OCI-LY7 (cell line): ENCODE results near the gene PES1. TPM values are rescaled to one million over a fixed set of nuclear protein-coding genes. Genes with fewer than 3 reads are reported as not detected.
"Not testable (repeated sequence)": the region's sequence is repeated elsewhere in the genome, so short reads cannot be mapped to it uniquely, and the experiment has no call there.

Experiments used
- BruUV-seq: library from RNA; stranded (reverse); fragments of 400-500 nt; replicated peaks from 2 replicates; lab custom pipeline; 2021; lab: Mats Ljungman, UMichigan
- CTCF ChIA-PET: fragments of 300-600 bp; sonication (Branson Sonifier 250); formaldehyde crosslinking; loops from one replicate; lab custom pipeline; 2022; ENCODE audit warnings: antibody characterized with exemption; ENCODE audit not compliant: unreplicated experiment; lab: Charles Lee
- POLR2A ChIA-PET: fragments of 300-600 bp; sonication (Branson Sonifier 250); formaldehyde crosslinking; loops from one replicate; lab custom pipeline; 2022; ENCODE audit warnings: antibody characterized with exemption; lab: Charles Lee
- DNase-seq: peaks from one replicate; pipeline ENCODE4 v3.0.0-alpha.2; 2015; ENCODE audit warnings: low spot score
- H2AFZ ChIP-seq: fragments of 200-600 bp; sonication (generic), shearing (Covaris generic); 2 replicates; pipeline ENCODE4 v1.6.1; 2014; ENCODE audit warnings: mild to moderate bottlenecking, antibody characterized with exemption, low read length, moderate library complexity
- H3K27ac ChIP-seq: fragments of 200-600 bp; sonication (generic); 2 replicates; pipeline ENCODE4 v1.5.1; 2014; ENCODE audit warnings: mixed run types, low read depth, mild to moderate bottlenecking, moderate library complexity, low read length, inconsistent platforms; ENCODE audit not compliant: poor library complexity, severe bottlenecking
- H3K36me3 ChIP-seq: fragments of 200-600 bp; sonication (generic); 2 replicates; pipeline ENCODE4 v1.6.1; 2014; ENCODE audit warnings: mild to moderate bottlenecking, antibody characterized with exemption, low read length, moderate library complexity, mixed read lengths; ENCODE audit not compliant: insufficient read depth
- H3K4me1 ChIP-seq: fragments of 200-600 bp; sonication (generic); 2 replicates; pipeline ENCODE4 v1.5.1; 2014; ENCODE audit warnings: mild to moderate bottlenecking, low read length; ENCODE audit not compliant: insufficient read depth, poor library complexity, severe bottlenecking
- H3K4me2 ChIP-seq: fragments of 200-600 bp; sonication (generic); 2 replicates; pipeline ENCODE4 v1.6.1; 2014; ENCODE audit warnings: mild to moderate bottlenecking, low read length
- H3K4me3 ChIP-seq: fragments of 200-600 bp; sonication (generic); 2 replicates; pipeline ENCODE4 v1.5.1; 2014; ENCODE audit warnings: mild to moderate bottlenecking, low read depth, low read length; ENCODE audit not compliant: poor library complexity, severe bottlenecking
- H3K79me2 ChIP-seq: fragments of 200-600 bp; sonication (generic); 2 replicates; pipeline ENCODE4 v1.6.1; 2016; ENCODE audit warnings: low read depth, mild to moderate bottlenecking, low read length, moderate library complexity, mixed read lengths; ENCODE audit not compliant: insufficient read depth
- H3K9me2 ChIP-seq: fragments of 200-600 bp; sonication (generic); 2 replicates; pipeline ENCODE4 v1.6.1; 2016; ENCODE audit warnings: mild to moderate bottlenecking, low read length, mixed read lengths; ENCODE audit not compliant: insufficient read depth
- H3K9me3 ChIP-seq: fragments of 200-600 bp; sonication (generic); 2 replicates; pipeline ENCODE4 v1.6.1; 2014; ENCODE audit warnings: mild to moderate bottlenecking, mixed run types, low read length, mixed read lengths
- H4K20me1 ChIP-seq: fragments of 200-600 bp; sonication (generic); 2 replicates; pipeline ENCODE4 v1.6.1; 2014; ENCODE audit warnings: mild to moderate bottlenecking, antibody characterized with exemption, low read length, moderate library complexity, mixed read lengths; ENCODE audit not compliant: insufficient read depth
- CTCF ChIP-seq: fragments of 200-600 bp; sonication (generic); conservative IDR thresholded peaks from 2 replicates; pipeline ENCODE4 v1.5.1; 2014; ENCODE audit warnings: mild to moderate bottlenecking, antibody characterized with exemption, low read length, moderate library complexity, mixed read lengths
- EZH2phosphoT487 ChIP-seq: fragments of 200-600 bp; sonication (generic); IDR thresholded peaks from 2 replicates; pipeline ENCODE4 v1.6.1; 2018; ENCODE audit warnings: low read depth, borderline replicate concordance, mild to moderate bottlenecking, mixed run types, antibody characterized with exemption, low read length, moderate library complexity, mixed read lengths
- intact Hi-C: fragments of 100-400 bp; cut with micrococcal nuclease; formaldehyde crosslinking; loops from one replicate; pipeline ENCODE4 v1.10.0; 2022; ENCODE audit not compliant: unreplicated experiment
- total RNA-seq, 2 experiments: library from RNA; depleted of rRNA in 1 of 2; stranded (reverse); fragments of >200 nt in 1 of 2; shearing (Covaris generic) in 1 of 2; gene quantifications; 2 replicates each; pipeline ENCODE4 v1.2.3, GENCODE V29; 2014 to 2022

PES1 gene
- total RNA-seq, 2 experiments from 2014 or later, result 78.2 to 107 TPM

GRCh38 chr22:30562366-30562765 is 29.3 kb downstream of the PES1 start:
- Histone ChIP-seq H4K20me1 (no peaks in the 10 kb centered on the region), H3K4me1 (no peaks in the 10 kb centered on the region), H3K27ac (no peak overlapping the region), H2AFZ (no peak overlapping the region), H3K36me3 (no peaks in the 10 kb centered on the region), H3K4me3 (no peak overlapping the region), H3K79me2 (no peaks in the 10 kb centered on the region), H3K9me2 (no peaks in the 10 kb centered on the region), H3K4me2 (no peak overlapping the region), H3K9me3 (no peaks in the 10 kb centered on the region)
- CTCF ChIA-PET, result no interaction called here
- intact Hi-C loops, result no loop called here
- TF ChIP-seq EZH2phosphoT487 (no peak), CTCF (no peak)
- POLR2A ChIA-PET, result no interaction called here
- DNase-seq, result no peak
- BruUV-seq, result no TSS peak

GRCh38 chr22:30561402-30562189 is 30.1 kb downstream of the PES1 start:
- CTCF ChIA-PET, result interaction anchor here (0.5 kb wide), 1 partner anchor 73 kb away, joined by 3 read pairs; no protein-coding TSS in a partner anchor
- POLR2A ChIA-PET, result interaction anchor here (0.6 kb wide), 1 partner anchor 1869 kb away, joined by 3 read pairs; no protein-coding TSS in a partner anchor
- DNase-seq, result no peak
- Histone ChIP-seq H3K27ac (no peak overlapping the region), H3K9me3 (no peaks in the 10 kb centered on the region), H4K20me1 (no peaks in the 10 kb centered on the region), H3K4me3 (no peak overlapping the region), H3K9me2 (no peaks in the 10 kb centered on the region), H3K36me3 (no peaks in the 10 kb centered on the region), H3K79me2 (no peaks in the 10 kb centered on the region), H2AFZ (no peak overlapping the region), H3K4me2 (no peak overlapping the region), H3K4me1 (no peaks in the 10 kb centered on the region)
- intact Hi-C loops, result no loop called here
- BruUV-seq, result no TSS peak
- TF ChIP-seq CTCF (no peak), EZH2phosphoT487 (no peak)

- H3K4me1 ChIP-seq, H3K9me3 ChIP-seq, H3K36me3 ChIP-seq, H4K20me1 ChIP-seq, H3K4me3 ChIP-seq, H3K27ac ChIP-seq, CTCF ChIA-PET, H3K9me2 ChIP-seq, H3K4me2 ChIP-seq, H3K79me2 ChIP-seq, H2AFZ ChIP-seq, BruUV-seq, intact Hi-C loops: not testable (repeated sequence)
- POLR2A ChIA-PET, result interaction anchor here (0.6 kb wide), 1 partner anchor 1868 kb away, joined by 3 read pairs; no protein-coding TSS in a partner anchor
- peak; percentile 49; the same call in 1 of the 2 replicates for TF ChIP-seq CTCF
- peak; percentile 14 for DNase-seq
Observed at GRCh38 chr22:30560643-30561202, 31.0 kb downstream of the PES1 start.
